Measurements from ENCODE around the gene ST6GALNAC2. TPM values are rescaled to one million over a fixed set of nuclear protein-coding genes. Genes with fewer than 3 reads are reported as not detected.

Gene ST6GALNAC2
- total and polyA plus RNA-seq, 2 experiments from 2014 or later: 0.31 TPM; not detected in 1

DNA sequence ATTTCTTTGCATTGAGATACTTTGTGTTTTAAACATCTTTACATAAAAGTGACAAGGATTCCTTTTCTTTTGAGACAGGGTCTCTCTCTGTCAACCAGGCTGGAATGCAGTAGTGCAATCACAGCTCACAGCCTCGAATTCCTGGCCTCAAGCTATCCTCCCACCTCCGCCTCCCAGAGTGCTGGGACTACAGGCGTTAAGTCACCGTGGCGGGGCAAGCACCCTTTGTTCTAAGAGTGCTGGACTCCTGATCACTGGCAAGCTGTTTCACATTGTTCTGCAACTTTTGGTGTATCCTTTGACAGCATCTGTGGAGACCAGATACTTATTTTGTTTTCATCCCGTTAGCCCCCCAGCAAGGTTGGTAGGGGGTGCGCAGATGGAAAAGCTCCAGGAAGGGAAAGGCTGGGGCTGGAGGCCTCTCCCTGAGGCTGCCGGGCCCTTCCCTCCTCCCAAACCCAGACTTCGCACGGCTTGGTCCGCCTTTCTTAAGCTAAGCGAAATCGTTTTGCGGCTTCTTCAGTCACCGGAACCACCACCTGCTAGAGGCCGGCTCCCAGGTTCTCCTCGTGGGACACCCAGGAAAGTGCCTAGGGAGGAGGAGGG is 1.1 kb downstream of the ST6GALNAC2 start:
- Mint-ChIP-seq H3K4me3 (peak overlapping the region; percentile 73), H3K9me3 (no peaks in the 10 kb centered on the region; the same call in 1 of the 3 replicates), H3K4me1 (peaks cover 13% of the 10 kb centered on the region; the same call in 2 of the 3 replicates), H3K36me3 (ENCODE audit: low read depth) (no peaks in the 10 kb centered on the region; the same call in 2 of the 3 replicates), H3K27me3 (ENCODE audit: insufficient read depth, low read depth, poor library complexity) (peaks cover 66% of the 10 kb centered on the region), H3K27ac (no peak overlapping the region)
- Histone ChIP-seq H3K4me1 (ENCODE audit: insufficient read depth) (peaks cover 10% of the 10 kb centered on the region), H4K20me1 (replicated peaks; ENCODE audit: insufficient read depth) (no peaks in the 10 kb centered on the region; the same call in 1 of the 2 replicates), H3K4me2 (peak overlapping the region; percentile 97), H3K4me3 (peak overlapping the region; percentile 77), H3K79me2 (replicated peaks; ENCODE audit: insufficient read depth) (no peaks in the 10 kb centered on the region), H3F3A (replicated peaks; ENCODE audit: low read depth) (0 out of 2 replicates have a peak, but pooled peaks cover 3% of the 10 kb centered on the region), H2AFZ (peak overlapping the region; percentile 97), H3K9me2 (ENCODE audit: insufficient read depth) (no peaks in the 10 kb centered on the region), H3K27ac (ENCODE audit: low read depth) (no peak overlapping the region), H3K27me3 (ENCODE audit: insufficient read depth) (peaks cover 86% of the 10 kb centered on the region), H3K36me3 (ENCODE audit: insufficient read depth) (no peaks in the 10 kb centered on the region)
- TF ChIP-seq, protein P1, sequence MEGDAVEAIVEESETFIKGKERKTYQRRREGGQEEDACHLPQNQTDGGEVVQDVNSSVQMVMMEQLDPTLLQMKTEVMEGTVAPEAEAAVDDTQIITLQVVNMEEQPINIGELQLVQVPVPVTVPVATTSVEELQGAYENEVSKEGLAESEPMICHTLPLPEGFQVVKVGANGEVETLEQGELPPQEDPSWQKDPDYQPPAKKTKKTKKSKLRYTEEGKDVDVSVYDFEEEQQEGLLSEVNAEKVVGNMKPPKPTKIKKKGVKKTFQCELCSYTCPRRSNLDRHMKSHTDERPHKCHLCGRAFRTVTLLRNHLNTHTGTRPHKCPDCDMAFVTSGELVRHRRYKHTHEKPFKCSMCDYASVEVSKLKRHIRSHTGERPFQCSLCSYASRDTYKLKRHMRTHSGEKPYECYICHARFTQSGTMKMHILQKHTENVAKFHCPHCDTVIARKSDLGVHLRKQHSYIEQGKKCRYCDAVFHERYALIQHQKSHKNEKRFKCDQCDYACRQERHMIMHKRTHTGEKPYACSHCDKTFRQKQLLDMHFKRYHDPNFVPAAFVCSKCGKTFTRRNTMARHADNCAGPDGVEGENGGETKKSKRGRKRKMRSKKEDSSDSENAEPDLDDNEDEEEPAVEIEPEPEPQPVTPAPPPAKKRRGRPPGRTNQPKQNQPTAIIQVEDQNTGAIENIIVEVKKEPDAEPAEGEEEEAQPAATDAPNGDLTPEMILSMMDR (conservative IDR thresholded peaks at IDR 0.05; ENCODE audit: low read depth in 2 of 2): no peak
- TF ChIP-seq CREB1 (CRISPR knock-in tag; IDR thresholded peaks at IDR 0.05; ENCODE audit: low read depth) (no peak), EZH2 (IDR thresholded peaks at IDR 0.05; ENCODE audit: low read depth, unreplicated experiment) (peak; percentile 62)
- DNase-seq (ENCODE audit: low spot score): peak; percentile 50
- ATAC-seq: peak; percentile 15; the same call in 2 of the 3 replicates

GRCh38 chr17:76582660-76583059 is 3.0 kb downstream of the ST6GALNAC2 start:
- H3K27ac Mint-ChIP-seq: no peak overlapping the region
- no peak for TF ChIP-seq CREB1 (CRISPR knock-in tag; IDR thresholded peaks at IDR 0.05; ENCODE audit: low read depth)
- TF ChIP-seq EZH2phosphoT487 (IDR thresholded peaks at IDR 0.05; ENCODE audit: unreplicated experiment): no peak
- no peak for TF ChIP-seq STAT1 (IDR thresholded peaks at IDR 0.05; ENCODE audit: unreplicated experiment)
- no peak for TF ChIP-seq EZH2 (IDR thresholded peaks at IDR 0.05; ENCODE audit: low read depth, unreplicated experiment)
- TF ChIP-seq, protein P1 (conservative IDR thresholded peaks at IDR 0.05; ENCODE audit: low read depth in 2 of 2): no peak
- no peak for TF ChIP-seq ZNF114 (CRISPR knock-in tag; IDR thresholded peaks at IDR 0.05)
- TF ChIP-seq JUNB (IDR thresholded peaks at IDR 0.05; ENCODE audit: unreplicated experiment): no peak
- TF ChIP-seq ZNF331 (CRISPR knock-in tag; IDR thresholded peaks at IDR 0.05; ENCODE audit: low read depth): no peak
- no peak for TF ChIP-seq POLR2AphosphoS5 (IDR thresholded peaks at IDR 0.05; ENCODE audit: low read depth)
- TF ChIP-seq, protein P2, sequence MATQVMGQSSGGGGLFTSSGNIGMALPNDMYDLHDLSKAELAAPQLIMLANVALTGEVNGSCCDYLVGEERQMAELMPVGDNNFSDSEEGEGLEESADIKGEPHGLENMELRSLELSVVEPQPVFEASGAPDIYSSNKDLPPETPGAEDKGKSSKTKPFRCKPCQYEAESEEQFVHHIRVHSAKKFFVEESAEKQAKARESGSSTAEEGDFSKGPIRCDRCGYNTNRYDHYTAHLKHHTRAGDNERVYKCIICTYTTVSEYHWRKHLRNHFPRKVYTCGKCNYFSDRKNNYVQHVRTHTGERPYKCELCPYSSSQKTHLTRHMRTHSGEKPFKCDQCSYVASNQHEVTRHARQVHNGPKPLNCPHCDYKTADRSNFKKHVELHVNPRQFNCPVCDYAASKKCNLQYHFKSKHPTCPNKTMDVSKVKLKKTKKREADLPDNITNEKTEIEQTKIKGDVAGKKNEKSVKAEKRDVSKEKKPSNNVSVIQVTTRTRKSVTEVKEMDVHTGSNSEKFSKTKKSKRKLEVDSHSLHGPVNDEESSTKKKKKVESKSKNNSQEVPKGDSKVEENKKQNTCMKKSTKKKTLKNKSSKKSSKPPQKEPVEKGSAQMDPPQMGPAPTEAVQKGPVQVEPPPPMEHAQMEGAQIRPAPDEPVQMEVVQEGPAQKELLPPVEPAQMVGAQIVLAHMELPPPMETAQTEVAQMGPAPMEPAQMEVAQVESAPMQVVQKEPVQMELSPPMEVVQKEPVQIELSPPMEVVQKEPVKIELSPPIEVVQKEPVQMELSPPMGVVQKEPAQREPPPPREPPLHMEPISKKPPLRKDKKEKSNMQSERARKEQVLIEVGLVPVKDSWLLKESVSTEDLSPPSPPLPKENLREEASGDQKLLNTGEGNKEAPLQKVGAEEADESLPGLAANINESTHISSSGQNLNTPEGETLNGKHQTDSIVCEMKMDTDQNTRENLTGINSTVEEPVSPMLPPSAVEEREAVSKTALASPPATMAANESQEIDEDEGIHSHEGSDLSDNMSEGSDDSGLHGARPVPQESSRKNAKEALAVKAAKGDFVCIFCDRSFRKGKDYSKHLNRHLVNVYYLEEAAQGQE (IDR thresholded peaks at IDR 0.05; ENCODE audit: unreplicated experiment): no peak
- TF ChIP-seq, protein P3, sequence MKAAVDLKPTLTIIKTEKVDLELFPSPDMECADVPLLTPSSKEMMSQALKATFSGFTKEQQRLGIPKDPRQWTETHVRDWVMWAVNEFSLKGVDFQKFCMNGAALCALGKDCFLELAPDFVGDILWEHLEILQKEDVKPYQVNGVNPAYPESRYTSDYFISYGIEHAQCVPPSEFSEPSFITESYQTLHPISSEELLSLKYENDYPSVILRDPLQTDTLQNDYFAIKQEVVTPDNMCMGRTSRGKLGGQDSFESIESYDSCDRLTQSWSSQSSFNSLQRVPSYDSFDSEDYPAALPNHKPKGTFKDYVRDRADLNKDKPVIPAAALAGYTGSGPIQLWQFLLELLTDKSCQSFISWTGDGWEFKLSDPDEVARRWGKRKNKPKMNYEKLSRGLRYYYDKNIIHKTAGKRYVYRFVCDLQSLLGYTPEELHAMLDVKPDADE (IDR thresholded peaks at IDR 0.05): no peak

More at GRCh38 chr17:76582660-76583059, 3.0 kb downstream of the ST6GALNAC2 start:
- peaks cover 54% of the 10 kb centered on the region for H3K27me3 Mint-ChIP-seq (ENCODE audit: insufficient read depth, low read depth, poor library complexity)
- H3F3A ChIP-seq (replicated peaks; ENCODE audit: low read depth): 0 out of 2 replicates have a peak, but pooled peaks cover 3% of the 10 kb centered on the region
- H3K4me1 ChIP-seq (ENCODE audit: insufficient read depth): peaks cover 10% of the 10 kb centered on the region
- no peaks in the 10 kb centered on the region for H4K20me1 ChIP-seq (replicated peaks; ENCODE audit: insufficient read depth)
- H3K9me2 ChIP-seq (ENCODE audit: insufficient read depth): no peaks in the 10 kb centered on the region
- H3K36me3 ChIP-seq (ENCODE audit: insufficient read depth): no peaks in the 10 kb centered on the region
- no peak overlapping the region for H3K4me2 ChIP-seq
- H3K4me3 Mint-ChIP-seq: no peak overlapping the region
- peaks cover 11% of the 10 kb centered on the region; the same call in 2 of the 3 replicates for H3K4me1 Mint-ChIP-seq
- DNase-seq (ENCODE audit: low spot score) (no peak), ATAC-seq (no peak)
- H3K27ac ChIP-seq (ENCODE audit: low read depth): no peak overlapping the region
- H3K79me2 ChIP-seq (replicated peaks; ENCODE audit: insufficient read depth): no peaks in the 10 kb centered on the region
- H2AFZ ChIP-seq: no peak overlapping the region
- no peaks in the 10 kb centered on the region; the same call in 2 of the 3 replicates for H3K9me3 Mint-ChIP-seq
- H3K27me3 ChIP-seq (ENCODE audit: insufficient read depth): peaks cover 78% of the 10 kb centered on the region
- no peaks in the 10 kb centered on the region; the same call in 2 of the 3 replicates for H3K36me3 Mint-ChIP-seq (ENCODE audit: low read depth)
- H3K4me3 ChIP-seq: no peak overlapping the region

Data from GM23338 (cell line).